ENCODE results near the gene ICE2.

Gene ICE2

DNA sequence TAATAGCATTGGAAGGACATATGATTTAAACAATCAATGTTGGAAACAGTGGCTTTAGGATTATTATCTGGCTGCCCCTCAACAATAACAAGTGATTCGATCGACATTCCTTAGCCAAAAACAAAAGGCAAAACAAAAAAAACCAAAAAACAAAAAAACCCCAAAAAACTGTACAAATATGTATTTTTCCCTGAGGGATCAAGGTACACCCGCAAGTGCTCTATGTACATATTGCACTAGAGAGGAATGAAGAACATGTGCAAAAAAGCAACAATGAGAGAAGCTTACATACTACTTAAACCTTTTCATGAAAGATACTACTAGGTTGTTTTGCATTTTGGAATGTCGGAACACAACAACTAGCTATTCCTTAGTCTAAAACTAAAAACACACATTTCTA lies 14.2 kb upstream of the ICE2 start:
- no peak for DNase-seq

DNA sequence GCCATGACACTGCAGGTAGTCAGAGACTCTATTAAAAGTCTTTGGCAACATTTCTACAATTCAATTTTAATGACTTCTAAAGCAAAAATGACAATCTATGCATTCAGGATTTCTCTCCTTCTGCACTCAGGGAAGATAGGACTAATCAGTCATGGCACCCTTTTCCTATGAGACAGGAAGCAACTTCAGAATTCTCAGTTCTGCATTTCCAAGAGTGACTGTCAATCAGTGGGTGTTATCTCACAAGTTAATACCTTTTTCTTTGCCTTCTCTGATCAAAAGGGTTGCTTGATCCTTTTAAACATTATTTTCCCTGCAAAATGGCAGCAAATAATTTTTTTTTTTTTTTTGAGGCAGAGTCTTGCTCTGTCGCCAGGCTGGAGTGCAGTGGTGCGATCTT lies 7.8 kb upstream of the ICE2 start:
- no peak for DNase-seq

DNA sequence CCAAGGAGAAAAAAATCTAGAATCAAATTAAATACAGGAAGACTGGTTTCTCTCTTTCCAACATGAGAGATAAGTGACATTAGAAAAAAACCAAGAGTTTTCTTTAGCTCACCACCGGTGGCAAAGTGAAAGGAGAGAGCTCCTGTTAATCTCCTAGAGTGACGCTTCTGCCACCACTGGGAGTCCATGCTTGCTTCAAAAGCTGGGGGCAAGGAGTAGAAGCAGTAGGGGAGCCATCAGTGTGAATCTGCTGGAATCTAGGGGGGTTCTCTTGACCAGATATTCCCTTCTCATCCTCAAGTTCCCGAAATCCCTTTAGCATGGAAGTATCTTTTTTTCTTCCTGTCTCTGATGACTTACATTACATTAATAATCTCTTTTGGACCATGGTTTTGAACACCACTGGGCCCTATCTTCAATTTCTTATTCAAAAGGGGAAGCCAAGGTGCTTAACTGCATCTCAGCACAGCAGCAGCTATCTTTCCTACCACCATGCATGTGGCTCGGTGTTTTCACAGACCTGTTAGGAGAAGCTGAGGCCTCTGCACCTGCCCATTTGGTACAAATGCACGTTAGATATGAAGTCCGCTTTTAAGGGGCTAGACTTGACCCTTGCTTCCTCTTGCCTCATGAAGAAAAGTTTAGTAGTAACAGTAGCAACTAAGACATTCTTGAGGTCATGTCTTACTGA lies 6.6 kb upstream of the ICE2 start:
- DNase-seq = no peak

DNA sequence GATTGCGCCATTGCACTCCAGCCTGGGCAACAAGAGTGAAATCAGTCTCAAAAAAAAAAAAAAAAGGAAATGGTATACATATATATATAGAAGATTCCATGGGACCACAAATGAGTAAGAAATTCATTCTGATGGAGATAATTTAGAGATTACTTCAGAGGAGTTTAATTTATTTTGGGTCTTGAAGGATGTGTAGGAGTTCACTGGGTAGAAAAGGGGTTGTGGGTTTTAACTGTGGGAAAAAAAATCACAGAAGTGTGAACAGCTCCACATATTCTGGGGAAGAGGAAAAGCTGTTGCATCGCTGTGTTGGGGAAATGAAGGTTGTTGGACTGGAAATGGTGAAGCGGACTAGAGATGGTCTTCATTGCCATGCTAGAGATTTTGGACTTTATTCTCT lies 4.1 kb upstream of the ICE2 start:
- DNase-seq = no peak

DNA sequence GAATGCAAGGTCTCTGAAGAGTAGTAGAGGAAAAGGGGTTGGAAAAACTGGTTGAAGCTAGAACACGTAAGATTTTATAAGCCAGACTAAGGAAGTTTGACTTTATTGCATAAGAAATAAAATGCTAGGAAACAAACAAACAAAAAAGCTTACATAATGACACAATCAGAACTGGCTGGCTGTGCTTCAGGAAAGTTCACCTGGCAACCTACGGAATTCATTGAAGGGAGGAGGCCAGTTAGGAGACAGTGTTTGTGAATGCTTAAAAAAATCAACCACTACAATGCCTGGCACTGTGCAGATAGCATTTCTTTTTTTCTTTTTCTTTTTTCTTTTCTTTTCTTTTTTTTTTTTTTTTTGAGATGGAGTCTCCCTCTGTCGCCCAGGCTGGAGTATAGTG lies 1.9 kb upstream of the ICE2 start:
- no peak for DNase-seq

DNA sequence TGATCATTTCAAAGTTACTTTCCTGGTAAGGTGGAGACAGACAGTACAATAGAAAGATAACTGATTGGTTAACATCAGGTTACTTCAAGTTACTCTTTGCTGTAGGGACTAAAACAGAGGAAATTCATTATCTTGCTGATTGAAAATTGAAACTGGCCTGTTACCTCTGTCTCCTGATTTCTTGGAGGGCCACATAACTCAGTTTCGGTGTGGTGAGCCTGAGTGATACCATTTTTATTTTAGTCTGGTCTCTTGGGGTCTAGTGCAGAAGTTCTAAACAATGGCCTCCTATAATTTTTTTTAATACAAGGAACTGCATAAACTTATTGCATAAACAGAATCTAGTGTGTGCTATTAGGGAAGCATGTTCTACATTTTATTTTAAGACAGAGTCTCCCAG lies 1.2 kb upstream of the ICE2 start:
- no peak for DNase-seq

DNA sequence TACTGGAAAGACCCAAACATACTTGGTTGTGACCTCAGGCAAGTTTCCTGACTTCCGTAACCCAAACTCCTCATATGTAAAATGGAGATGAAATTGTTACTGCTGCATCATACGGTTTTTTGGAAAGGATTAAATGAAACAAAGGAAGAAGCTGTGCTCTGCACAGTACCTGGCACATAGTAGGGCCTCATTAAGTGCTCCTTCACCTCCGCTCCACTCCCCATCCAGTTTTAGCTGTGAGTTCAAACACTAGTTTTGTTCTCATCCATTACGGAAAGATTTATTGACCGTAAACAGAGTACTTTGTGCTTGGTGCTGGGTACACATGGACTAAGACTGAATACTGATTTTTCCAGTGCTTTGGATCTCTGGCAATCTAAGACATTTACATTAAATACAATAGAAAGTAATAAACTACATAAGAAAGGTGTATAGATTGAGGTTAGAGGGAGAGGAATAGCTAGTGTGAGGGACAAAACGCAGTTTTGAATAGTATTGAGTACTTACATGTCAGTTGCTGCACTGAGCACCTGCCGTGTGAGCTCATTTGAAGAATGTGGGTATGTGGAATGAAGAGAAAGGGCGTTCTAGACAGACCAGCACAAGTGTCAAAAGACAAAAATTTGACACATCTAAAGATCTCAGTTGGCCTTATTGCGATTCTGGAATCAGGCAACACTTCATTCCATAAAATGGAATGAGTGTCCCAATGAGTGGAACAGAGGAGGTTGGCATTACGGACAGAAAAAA lies 594 bp upstream of the ICE2 start:
- DNase-seq = peak in 1 of 51 donors; percentile 8

DNA sequence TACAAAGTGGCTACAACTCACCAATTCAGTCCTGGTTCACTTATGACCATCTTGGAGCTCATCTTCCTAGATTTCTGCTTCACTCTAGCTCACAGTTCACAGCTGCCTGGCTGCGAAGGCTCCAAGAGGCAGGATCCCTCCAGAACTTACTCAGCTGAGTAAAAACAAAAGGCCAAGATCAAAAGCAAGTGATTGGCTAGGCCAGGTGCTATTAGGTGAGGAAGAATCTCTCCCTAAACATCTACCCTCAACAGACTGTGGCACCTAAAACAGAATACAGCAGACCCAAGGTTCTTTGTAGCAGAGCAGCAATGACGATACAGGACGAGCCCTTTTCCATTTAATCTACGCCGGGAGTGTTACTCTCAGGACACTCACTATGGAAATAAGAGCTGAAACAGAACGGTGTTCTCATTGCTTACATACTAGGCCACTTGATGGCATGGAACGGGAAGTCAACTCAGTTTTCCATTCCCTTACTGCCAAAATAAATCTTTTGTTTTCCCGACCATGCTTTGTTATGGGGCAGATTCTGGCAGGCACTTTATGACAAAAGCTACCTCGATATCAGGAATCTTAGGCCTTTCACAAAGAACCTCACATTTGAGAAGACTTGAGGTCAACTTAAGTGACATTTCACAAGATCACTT lies 901 bp downstream of the ICE2 start:
- DNase-seq = peak in 3 of 51 donors; percentile 21 to 66 (median 24)

DNA sequence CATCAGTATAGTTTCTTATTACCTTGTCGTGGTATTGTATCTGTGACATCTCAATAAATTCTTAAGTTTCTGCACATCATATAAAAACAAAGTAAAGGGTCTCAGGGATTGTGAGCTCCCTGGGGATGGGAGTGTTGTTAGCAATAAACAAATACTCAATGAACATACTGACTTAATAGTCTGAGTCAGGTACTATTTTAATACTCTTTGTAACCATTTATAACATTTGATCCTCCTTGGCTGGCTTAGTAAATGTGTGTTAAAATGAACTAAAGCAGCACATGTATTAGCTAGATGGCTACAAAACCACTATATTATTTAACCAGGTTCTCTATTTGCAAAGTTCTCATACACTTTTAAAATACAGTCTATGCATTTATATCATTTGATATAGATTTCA lies 1.8 kb downstream of the ICE2 start:
- no peak for DNase-seq

DNA sequence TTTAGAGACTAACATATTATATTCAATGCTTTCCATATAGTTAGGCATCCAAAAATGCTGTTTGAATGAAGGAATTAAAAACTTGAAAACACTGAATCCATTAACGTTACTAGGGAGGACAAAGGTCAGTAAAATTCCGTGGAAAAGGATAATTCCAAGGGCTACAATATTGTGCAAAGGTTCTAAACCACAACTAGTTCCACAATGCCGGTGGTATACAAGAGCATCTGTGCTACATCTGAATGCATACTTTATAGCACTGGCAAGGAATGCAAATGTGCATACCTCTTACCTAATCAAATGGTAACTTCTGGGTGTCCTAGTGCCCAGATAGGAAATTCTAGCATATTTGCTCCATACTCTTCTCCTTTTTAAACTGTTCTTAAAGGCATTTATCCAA lies 2.2 kb downstream of the ICE2 start:
- DNase-seq = no peak

DNA sequence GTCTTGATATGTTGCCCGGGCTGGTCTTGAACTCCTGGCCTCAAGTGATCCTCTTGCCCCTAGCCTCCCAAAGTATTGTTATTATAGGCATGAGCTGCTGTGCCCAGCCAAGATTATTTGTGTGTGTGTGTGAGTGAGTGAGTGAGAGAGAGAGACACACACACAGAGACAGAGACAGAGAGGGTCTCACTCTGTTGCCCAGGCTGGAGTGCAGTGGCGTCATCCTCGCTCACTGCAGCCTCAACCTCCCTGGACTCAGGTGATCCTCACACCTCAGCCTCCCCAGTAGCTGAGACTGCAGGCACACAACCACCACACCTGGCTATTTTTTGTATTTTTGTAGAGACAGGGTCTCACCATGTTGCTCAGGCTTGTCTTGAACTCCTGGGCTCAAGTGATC lies 5.8 kb downstream of the ICE2 start:
- DNase-seq = no peak

DNA sequence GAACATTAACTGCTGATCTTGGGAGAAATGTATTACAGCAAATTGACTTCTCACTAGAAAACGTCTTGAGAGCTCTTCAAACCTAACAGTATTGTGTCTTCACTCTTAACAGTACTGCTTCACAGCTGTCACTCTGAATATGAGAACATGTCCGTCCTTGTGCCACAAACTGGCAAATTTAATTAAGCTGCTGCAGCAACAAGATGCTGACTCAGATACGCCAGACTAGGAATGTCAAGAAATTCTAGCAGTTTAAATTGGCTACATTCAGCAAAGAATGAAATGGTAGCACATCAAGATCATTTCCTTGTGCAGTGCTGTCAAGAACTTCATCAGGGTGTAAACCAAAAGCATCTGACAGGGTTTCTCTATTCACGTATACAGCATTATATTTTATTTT lies 7.6 kb downstream of the ICE2 start:
- DNase-seq = no peak

DNA sequence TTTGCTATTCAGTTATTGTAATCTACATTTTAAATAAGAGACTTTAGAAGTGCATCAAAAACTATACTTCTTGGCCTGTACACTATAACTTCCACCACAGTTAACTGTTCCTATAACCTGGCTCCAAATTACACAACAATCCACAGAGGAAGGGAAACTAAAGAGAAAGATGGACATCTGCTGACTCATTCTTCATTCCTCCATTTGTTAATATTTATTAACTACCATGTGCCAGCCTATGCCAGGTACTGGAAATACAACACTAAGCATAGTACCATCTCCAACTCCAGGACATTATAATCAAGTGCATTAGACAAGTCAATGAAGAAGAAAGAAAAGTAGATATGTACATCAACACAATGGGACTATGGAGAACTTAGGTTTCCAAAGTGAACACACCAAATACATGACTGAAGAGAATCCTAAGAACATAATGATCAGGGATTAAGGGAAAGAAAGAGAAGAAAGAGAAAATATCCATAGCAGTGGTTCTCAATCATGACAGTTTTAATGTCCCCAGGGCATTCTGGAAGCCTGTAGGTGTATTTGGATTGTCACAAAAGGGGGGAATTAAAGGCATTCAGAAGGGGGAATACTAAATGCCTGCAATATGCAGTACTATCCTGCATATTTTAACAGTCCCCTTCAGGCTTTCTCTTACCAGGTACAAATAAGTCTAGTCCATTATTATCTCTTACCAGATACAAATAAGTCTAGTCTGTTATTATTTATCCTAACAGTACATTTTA lies 8.9 kb downstream of the ICE2 start:
- no peak for DNase-seq

DNA sequence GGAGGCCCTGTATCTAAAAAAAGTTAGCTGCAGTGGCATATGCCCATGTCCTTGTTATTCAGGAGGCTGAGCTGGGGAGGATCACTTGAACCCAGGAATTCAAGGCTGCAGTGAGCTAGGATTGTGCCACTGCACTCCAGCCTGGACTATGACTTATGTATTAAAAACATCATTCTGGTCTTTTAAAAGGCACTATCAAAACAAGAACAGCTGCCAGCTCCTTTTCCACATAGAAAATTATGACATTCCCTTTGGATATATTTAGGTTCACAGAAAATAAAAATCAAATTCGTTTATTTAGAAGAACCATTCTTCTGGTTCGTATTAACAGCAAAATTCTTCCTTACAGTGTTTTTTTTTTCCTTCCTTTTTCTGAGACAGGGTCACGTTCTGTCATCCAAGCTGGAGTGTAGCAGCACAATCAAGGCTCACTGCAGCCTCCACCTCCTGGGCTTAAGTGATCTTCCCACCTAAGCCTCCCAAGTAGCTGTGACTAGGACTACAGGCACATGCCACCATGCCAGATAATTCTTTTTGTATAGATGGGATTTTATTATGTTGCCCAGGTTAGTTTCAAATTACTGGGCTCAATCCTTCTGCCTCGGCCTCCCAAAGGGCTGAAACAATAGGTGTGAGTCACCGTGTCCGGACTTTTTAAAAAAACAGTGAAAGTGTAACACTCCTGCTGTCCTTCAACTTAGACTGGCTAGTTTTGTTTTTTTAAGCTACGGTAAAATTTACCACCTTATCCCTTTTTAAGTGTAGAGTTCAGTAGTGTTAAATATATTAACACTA lies 13.9 kb downstream of the ICE2 start:
- DNase-seq = no peak

DNA sequence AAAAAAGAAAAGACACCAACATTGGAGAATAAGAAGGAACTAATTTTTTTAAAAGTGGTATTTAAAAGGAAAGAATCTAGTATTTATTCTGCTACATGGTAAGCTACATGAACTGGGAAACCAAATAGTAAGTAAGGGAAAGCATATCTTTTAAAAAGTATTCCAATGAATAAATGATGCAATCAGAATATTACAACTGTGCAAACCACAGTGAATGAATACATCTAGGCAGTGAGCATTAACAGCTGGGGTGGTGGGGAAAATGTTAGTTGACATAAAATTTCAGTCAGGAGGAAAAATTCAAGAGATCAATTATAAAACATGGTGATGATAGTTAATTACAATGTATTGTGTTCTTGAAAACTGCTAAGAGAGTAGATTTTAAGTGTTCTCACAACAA lies 16.9 kb downstream of the ICE2 start:
- DNase-seq = no peak

DNA sequence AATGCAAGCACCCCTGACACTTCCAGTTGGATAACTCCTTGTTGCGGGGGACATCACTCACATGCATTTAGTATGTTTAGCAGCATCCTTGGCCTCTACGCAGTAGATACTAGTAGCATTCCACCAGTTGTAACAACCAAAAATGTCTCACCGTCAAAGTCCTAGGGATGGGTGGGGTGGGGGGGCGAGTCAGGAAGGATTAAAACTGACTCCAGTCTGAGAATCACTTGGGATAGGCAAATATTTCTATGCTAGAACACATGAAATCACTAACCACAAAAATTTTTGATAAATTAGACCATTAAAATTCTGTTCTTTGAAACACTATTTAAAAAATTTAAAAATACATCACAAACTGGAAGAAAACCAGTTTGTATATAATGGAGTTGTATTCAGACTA lies 18.0 kb downstream of the ICE2 start:
- no peak for DNase-seq

DNA sequence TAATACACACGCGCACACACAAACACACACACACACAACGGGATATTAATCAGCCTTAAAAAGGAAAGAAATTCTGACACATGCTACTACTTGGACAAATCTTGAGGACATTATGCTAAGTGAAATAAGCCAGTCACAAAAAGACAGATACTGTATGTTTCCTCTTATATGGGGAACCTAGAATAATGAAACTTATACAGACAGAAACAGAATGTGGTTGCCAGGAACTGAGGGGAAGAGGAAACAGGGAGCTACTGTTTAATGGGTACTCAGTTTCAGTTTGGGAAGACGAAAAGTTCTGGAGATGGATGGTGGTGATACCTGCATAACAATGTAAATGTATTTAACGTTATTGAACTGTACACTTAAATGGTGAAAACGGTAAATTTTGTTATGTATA lies 20.2 kb downstream of the ICE2 start:
- DNase-seq = no peak

DNA sequence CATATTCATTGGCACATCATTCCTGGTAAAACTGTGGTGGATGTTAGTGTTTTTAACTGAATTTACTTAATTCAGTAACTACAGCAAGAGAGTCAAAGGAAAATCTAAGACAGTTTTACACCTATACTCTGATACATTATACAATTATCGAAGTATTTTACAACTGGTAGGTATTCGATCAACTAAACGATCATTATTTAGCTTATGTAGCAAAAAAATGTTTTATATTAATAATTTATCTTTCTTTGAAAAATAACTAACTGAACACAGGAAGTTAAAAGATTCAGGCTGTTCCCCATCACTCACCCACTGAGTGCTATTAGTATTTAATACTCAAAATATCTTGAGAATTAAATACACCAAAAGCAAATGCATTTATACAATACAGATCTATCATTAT lies 21.0 kb downstream of the ICE2 start:
- DNase-seq = no peak

DNA sequence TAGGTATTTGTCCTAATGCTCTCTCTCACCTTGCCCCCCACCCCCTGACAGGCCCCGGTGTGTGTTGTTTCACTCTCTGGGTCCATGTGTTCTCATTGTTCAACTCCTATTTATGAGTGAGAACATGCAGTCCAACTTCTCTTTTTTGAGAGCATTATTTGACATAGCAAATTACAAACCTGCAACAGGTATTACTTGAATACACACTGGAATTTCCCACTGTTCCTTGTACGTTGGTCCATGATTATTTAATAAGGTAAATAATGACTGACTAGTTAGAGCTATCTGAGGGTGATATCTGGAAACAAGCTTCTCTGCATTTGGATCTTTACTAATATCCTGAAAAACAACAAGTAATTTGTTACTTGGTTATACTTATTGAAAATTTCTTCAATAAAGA lies 24.1 kb downstream of the ICE2 start:
- no peak for DNase-seq

DNA sequence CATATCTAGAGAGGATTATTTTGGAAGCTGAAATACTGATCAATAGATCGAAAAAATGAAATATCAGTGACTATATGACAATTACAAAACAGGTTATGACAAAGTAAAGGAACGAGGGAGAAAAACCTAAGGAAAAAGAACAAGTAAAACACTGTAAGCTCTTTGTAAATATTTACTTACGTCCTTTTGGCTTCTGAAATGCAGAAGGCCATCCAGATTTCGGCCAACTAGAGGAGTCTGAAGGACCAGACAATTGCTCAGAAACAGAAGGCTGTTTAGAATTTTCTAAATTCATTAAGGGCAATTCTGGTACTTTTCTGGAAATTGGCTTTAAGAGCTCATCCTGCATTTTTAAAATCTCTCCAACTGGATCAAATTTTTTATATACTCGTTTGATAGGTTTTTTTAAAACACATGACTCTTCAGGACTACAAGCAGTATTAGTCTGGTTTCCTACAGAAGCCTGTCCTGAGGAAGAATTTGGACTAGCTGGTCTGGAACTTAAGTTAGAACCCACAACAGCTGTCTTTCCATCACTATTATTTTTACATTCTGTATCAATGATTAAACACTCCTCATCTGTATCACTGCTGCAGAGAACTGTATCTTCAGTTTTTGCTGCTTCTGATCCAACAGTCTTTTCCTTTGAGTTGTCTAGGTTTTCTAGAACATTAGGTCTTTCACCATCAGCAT lies 30.1 kb downstream of the ICE2 start:
- DNase-seq = no peak
